HG02884 (cell line): ENCODE results near the gene EXOG.

ENCODE experiments used
- ATAC-seq: cut with Tn5 transposase; IDR thresholded peaks from one replicate; pipeline ENCODE4 v1.9.1; 2021; ENCODE audit warnings: mild to moderate bottlenecking, moderate library complexity; ENCODE audit not compliant: unreplicated experiment

Gene EXOG

DNA sequence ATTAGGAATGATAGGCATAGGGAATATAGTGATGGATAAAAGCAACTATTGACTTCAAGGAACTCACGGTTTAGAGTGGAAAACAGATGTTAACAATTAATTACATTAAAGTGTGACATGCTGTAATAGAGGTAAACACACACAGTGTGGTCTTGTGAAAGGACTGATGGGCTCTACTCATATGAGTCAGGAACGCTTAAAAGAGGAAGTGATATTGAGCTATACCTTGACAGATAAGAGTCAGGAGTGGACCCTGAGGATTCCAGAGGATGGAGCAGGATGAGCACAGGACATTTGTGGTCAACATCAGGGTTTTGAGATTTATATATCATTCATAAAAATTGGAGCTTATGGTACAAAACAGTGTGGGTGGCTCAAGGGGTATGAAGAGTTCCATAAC, 11.0 kb downstream of the EXOG start:
- ATAC-seq, result peak; percentile 98

- no peak for ATAC-seq
These were observed 13.6 kb downstream of the EXOG start for GRCh38 chr3:38509732-38510131.

- no peak for ATAC-seq
These were observed 14.5 kb downstream of the EXOG start for GRCh38 chr3:38510631-38511030.

DNA sequence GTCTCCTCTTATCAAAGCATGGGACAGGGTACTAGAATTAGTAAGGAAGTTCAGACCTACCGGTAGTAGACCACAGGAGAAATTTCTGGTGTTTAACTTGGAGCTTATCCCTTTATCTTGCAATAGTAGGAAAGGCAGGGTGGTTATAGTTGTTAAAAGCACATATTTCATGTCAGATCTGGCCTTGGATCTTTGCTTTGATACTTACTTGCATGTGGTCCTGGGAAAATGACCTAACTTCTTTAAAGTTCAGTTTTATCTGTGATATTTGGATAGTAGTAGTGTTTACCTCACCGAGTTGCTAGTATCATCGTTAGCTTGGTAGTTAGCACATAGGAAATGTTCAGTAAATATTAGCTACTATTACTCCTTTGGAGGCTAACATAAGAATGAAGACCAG, 15.4 kb downstream of the EXOG start:
- no peak for ATAC-seq

DNA sequence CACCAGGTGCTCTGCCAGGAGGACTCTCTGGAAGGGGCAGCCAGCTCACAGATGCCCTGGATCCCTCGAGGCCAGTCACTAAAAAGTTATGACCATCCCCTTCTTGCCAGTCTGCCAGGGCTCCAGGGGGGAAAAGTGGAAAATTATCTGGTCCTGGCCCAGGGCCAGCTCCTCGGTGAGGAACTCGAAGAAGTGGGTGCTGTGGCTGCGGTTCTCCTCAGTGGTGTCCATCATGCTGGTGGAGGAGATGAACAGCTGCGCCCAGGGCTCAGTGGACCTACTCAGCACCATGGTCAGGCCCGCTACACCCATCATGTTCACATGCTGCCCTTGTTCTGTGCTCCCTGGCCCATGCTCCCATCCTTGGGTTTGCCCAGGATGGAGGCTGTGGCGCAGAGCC, 19.2 kb downstream of the EXOG start:
- ATAC-seq, result no peak

DNA sequence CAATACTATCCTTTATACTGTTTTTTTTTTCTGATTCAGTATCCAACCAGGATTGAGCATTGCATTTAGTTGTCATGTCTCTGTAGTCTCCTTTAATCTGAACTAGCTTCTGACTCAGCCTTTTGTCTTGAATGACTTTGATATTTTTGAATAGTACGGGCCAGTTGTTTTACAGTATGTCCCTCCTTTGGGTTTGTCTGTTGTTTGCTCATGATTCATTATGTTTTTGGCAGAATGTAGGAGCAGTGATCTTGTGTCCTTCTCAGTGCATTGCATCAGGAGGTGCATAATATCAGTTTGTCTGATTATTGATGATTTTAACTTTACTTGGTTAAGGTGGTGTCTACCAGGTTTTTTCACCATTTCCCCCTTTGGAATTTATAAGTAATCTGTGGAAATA, 20.5 kb downstream of the EXOG start:
- no peak for ATAC-seq

DNA sequence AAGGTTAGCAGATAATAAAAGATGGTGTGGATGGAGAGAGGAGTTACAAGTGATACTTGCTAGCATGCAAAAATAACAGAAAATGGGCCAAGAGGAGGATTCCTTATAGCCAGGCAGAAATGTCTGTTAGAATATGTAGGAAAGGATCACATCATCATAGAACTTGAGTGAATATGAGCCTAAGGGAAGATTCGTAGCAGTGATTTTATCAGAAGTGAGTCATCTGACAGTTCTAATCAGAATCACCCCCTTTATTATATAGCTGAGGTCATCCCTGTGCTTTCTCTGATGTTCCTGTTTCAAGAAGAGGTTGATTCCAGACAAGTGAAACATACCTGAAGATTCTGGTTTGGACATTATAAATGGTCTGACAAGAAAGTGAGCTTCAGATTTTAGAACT, 22.9 kb downstream of the EXOG start:
- no peak for ATAC-seq

GRCh38 chr3:38519651-38520050, 23.5 kb downstream of the EXOG start:
- ATAC-seq, result no peak

DNA sequence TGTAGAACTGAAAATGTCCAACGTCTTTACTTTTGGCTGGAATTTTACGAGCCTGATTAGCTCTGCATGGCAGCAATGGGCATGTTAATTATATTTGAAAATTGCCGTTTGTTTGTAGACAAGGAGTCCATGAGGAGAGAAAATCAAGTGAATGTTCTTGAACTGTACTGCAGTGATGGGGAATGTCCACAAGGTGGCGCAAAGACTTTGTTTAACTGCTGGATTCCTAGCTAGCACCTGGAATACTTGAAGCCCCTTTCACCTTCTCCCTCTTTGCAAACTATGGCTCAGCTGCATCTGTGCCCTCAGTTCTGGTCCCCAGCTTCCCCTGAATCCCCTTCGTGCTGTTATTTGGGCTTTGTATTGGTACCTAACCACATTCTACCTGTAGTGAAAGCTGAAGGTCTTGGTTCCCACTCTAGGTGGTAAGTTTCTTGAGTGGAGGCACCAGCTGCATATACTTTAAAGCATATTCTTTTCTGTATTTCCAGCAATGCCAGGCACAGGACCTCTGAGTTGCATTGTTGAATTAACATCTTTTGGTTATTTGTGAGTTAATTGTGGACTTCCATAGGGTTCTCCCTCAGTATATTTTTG, 25.3 kb downstream of the EXOG start:
- no peak for ATAC-seq

- ATAC-seq, result no peak
These were observed 25.9 kb downstream of the EXOG start for GRCh38 chr3:38522002-38522401.

DNA sequence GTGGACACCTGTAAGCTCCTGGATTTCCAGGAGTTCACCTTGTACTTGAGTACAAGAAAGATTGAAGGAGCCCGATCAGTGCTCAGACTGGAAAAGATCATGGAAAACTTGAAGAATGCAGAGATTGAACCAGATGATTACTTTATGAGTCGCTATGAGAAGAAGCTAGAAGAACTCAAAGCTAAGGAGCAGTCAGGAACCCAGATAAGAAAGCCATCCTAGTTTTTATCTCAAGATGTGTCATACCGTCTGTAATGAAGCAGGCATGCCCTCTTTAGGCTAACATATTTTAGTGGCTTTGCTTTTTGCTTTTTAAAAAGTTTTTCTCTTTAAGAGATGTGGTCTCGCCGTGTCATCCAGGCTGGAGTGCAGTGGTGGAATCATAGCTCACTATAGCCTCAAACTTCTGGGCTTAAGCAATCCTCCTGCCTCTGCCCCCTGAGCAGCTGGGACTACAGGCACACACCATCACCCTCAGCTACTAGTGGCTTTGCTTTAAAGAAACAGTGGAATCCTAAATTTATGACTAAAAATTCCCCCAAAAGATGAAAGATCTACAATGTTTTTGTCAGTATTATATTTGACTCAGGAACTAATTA, 28.1 kb downstream of the EXOG start:
- no peak for ATAC-seq

GRCh38 chr3:38526792-38527191, 30.7 kb downstream of the EXOG start:
- no peak for ATAC-seq

- ATAC-seq, result no peak
These were observed 32.3 kb downstream of the EXOG start for GRCh38 chr3:38528457-38528856.

GRCh38 chr3:38532529-38532928, 36.4 kb downstream of the EXOG start:
- no peak for ATAC-seq

- no peak for ATAC-seq
These were observed 37.3 kb downstream of the EXOG start for GRCh38 chr3:38533285-38533976.

DNA sequence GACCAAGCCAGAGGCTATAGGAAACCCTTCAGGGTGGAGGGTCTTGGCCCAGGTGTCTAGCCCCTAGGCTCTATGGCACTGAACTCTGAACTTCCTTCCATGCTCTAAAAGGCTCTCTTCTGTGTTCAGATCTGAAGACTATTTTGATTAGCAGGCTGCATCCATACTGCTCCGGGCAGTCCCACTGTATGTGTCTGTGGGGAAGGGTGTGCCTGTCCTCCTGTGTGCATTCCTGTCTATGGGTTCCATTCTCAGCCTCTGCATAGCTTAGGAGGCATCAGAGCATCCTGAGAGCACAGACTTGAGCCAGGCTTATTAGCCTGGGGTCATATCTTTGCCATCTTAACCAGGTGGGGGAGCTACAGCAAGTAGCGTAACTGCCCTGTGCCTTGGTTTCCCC, 38.0 kb downstream of the EXOG start:
- no peak for ATAC-seq

- ATAC-seq, result no peak
These were observed 38.5 kb downstream of the EXOG start for GRCh38 chr3:38534604-38535003.

- no peak for ATAC-seq
These were observed 40.5 kb downstream of the EXOG start for GRCh38 chr3:38536671-38537070.

DNA sequence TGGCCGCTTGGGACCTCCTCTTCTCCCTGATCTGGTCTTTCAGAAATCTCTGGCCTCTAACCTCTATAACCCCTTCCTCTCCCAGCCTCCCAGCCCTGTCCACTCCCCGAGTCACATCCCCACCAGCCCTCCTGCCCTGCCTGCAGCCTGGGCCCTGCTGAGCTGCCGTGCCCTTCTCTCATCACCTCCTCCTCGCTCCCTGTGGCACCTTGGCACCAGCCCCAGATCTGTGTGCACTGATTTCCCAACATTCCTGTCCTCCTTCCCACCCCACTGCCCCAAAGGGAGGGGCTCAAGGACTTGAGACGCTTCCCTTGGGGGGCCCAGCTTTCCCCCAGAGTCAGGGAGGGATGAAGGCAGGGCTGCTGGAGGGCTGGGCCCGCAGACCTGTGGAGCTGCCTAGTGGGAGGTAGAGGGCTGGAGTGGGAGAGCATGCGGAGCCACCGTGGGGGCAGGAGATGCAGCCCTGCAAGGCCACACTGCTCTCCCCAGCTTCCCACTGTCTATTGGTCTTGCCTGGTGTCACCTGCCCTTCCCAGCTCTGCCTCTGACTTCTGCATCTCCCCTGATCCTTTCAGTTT, 42.7 kb downstream of the EXOG start:
- ATAC-seq, result no peak

- no peak for ATAC-seq
These were observed 45.7 kb downstream of the EXOG start for GRCh38 chr3:38541806-38542205.

DNA sequence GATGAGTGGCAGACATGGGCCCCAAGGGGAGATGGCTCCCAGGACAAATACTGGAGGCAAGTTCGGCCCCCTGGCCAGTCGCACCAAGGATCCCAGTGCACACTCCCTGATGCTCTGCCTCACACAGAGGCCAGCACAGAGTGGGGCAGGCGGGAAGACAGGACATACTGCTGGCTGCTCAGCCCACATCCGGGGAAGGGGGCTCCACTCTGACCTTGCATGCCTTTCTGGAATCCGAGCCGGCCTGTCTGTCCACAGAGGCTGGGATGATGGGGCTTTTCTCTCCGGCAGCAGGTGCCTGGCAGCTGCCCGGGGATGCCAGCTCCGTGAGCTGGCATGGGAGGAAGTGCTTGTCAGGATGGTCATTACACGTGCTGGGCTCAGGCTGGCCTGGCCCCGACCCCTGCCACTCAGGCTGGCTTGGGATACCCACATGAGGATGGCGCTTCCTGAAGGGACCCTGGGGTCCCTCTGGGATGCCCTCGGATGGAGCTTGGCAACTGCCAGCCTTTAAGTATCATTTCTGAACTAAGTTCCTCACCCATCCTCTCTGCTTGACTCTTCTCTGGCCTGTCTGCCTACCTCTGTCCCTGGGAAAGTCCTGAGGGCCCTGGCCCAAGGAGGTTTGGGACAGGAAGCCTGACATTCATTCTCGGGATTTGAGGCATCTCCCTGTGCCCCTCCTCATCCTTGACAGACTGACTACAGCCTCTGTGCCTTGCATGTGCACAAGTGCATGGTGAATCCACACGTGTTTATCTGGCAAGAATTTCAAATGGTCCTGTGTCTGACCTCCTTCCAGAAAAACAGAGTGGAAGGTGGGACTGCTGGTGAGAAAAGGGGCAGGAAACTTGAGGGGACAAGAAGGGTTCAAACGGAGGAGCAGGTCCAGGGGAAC, 46.5 kb downstream of the EXOG start:
- no peak for ATAC-seq
